Urothelium cell line (cell line): Measurements from ENCODE around the gene KATNB1.
A peak's percentile ranks its signal among the peaks of the same experiment; 100 is the strongest.

Source experiments
- DNase-seq: peaks from one replicate; pipeline ENCODE4 v3.0.0; 2011; ENCODE audit warnings: low spot score, mixed read lengths
- FAIRE-seq: peaks from 2 replicates; lab custom pipeline; 2011; peaks lifted over from hg19 to GRCh38; lab: Jason Lieb, UNC

The KATNB1 gene

GRCh38 chr16:57754354-57755060 is 18.9 kb downstream of the KATNB1 start:
- no peak for FAIRE-seq

GRCh38 chr16:57755061-57755684 is 19.6 kb downstream of the KATNB1 start:
- DNase-seq, result no peak
- FAIRE-seq, result no peak

More at GRCh38 chr16:57754354-57755060, 18.9 kb downstream of the KATNB1 start:
- DNase-seq, result no peak

GRCh38 chr16:57755726-57756423 is 20.3 kb downstream of the KATNB1 start:
- FAIRE-seq, result peak; percentile 42
- no peak for DNase-seq

GRCh38 chr16:57756424-57757325 is 21.1 kb downstream of the KATNB1 start:
- DNase-seq, result no peak
- FAIRE-seq, result no peak

GRCh38 chr16:57757326-57757786 is 21.8 kb downstream of the KATNB1 start:
- DNase-seq (peak; percentile 89), FAIRE-seq (peak; percentile 77)

GRCh38 chr16:57757883-57758282 is 22.3 kb downstream of the KATNB1 start:
- FAIRE-seq, result no peak

GRCh38 chr16:57758331-57759117 is 23.0 kb downstream of the KATNB1 start:
- DNase-seq (no peak), FAIRE-seq (no peak)

More at GRCh38 chr16:57757883-57758282, 22.3 kb downstream of the KATNB1 start:
- DNase-seq, result no peak

GRCh38 chr16:57759131-57759530 is 23.6 kb downstream of the KATNB1 start:
- FAIRE-seq, result no peak
- DNase-seq, result no peak

- DNase-seq (no peak), FAIRE-seq (no peak)
Observed at GRCh38 chr16:57759541-57760356, 24.2 kb downstream of the KATNB1 start.

- FAIRE-seq, result no peak
- DNase-seq, result no peak
Observed at GRCh38 chr16:57760357-57761160, 25.0 kb downstream of the KATNB1 start.

- no peak for DNase-seq
- no peak for FAIRE-seq
Observed at GRCh38 chr16:57761301-57761700, 25.7 kb downstream of the KATNB1 start.

- no peak for FAIRE-seq
- no peak for DNase-seq
Observed at GRCh38 chr16:57761957-57762356, 26.4 kb downstream of the KATNB1 start.

GRCh38 chr16:57762365-57763040 is 26.9 kb downstream of the KATNB1 start:
- DNase-seq (no peak), FAIRE-seq (no peak)

GRCh38 chr16:57763285-57764005 is 27.9 kb downstream of the KATNB1 start:
- FAIRE-seq, result no peak
- DNase-seq, result no peak

- no peak for DNase-seq
- FAIRE-seq, result no peak
Observed at GRCh38 chr16:57764006-57764340, 28.4 kb downstream of the KATNB1 start.

- FAIRE-seq, result peak; percentile 94
- DNase-seq, result peak; percentile 90
Observed at GRCh38 chr16:57764341-57765159, 29.0 kb downstream of the KATNB1 start.
